GM10266 (cell line): ENCODE results near the gene MCTP1.

Source experiments
- DNase-seq: peaks from one replicate; pipeline ENCODE4 v3.0.0; 2012; ENCODE audit errors: extremely low spot score
- CTCF ChIP-seq: IDR thresholded peaks from 2 replicates; pipeline ENCODE4 v1.5.1; 2012; ENCODE audit warnings: mild to moderate bottlenecking, low read depth; ENCODE audit not compliant: control insufficient read depth, insufficient read depth; ENCODE audit errors: missing control alignments

Gene MCTP1

GRCh38 chr5:95274011-95274410 lies 10.9 kb downstream of the MCTP1 start:
- no peak for TF ChIP-seq CTCF
- no peak for DNase-seq

- TF ChIP-seq CTCF, result no peak
- DNase-seq, result no peak
Observed at GRCh38 chr5:95272316-95272929, 12.5 kb downstream of the MCTP1 start.

GRCh38 chr5:95262933-95263660 lies 21.8 kb downstream of the MCTP1 start:
- DNase-seq, result no peak
- TF ChIP-seq CTCF, result no peak

- DNase-seq, result no peak
- TF ChIP-seq CTCF, result peak; percentile 51
Observed at GRCh38 chr5:95261437-95262175, 23.3 kb downstream of the MCTP1 start.

- no peak for DNase-seq
- TF ChIP-seq CTCF, result no peak
Observed at GRCh38 chr5:95256991-95257390, 27.9 kb downstream of the MCTP1 start.

- DNase-seq, result no peak
- TF ChIP-seq CTCF, result no peak
Observed at GRCh38 chr5:95256446-95256845, 28.4 kb downstream of the MCTP1 start.

GRCh38 chr5:95252801-95253200 lies 32.1 kb downstream of the MCTP1 start:
- DNase-seq, result no peak
- TF ChIP-seq CTCF, result no peak
